HG02798 (cell line): ENCODE data around the gene ZNF219.
"Not testable (repeated sequence)": the region's sequence is repeated elsewhere in the genome, so short reads cannot be mapped to it uniquely, and the experiment has no call there.

Experiments used
- ATAC-seq: cut with Tn5 transposase; IDR thresholded peaks from one replicate; pipeline ENCODE4 v1.9.1; 2021; ENCODE audit warnings: mild to moderate bottlenecking; ENCODE audit not compliant: unreplicated experiment, poor library complexity

Gene ZNF219

DNA sequence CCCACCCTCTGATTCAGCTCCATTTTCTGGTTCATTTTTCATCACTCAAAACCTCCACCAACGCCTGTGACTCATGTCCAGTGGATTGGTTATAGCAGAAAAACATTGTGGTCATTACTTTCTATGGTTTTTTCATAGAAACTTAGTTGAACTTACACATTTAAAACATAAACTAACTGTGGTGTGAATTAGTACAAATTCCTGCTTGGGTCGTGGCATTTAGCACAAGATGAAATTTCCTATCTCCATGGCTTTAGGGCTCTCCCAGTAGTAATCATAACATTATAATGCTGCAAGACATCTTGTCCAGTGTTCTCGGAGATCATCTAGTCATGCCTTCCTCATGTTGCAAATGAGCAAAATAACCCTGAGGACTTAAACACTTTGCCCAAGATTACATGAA lies 49.2 kb downstream of the ZNF219 start:
- no peak for ATAC-seq

DNA sequence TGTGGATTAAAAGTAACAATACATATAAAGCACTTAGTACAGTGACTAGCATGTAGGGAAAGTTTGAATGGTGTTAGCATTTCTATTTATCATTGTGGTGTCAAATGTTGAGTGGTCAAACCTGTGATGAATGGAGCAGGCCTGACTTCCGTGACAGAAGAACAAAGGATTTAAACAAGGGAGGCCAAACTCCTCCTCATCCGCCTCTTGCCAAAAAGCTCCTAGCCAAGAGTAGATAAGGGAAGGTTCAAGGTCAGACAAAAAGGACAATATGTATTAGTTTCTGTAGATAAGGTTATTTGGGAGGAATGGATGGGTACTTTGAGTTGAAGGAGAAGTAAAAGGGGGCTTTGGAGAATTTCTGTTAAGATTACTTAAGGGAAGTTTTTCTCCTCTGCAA lies 49.8 kb downstream of the ZNF219 start:
- ATAC-seq: no peak

DNA sequence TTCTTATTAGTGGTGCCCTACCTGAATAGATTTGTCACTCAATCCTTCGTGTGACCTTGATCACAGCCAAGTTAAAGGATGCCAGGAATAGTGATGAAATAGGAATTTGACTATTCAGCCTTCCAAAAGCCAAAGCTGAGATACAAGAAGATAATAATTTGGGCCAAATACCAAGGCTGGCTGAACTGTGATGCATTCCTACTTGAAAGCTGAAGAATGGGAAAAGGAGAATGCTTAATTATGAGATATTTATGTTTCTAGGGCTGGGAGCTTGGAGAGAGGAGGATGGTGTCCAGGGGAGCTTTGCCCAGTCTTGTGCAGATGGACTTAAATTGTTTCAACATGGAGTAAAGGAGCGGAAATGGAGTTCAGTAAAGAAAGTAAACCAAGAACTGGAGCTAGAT lies 51.1 kb downstream of the ZNF219 start:
- no peak for ATAC-seq

DNA sequence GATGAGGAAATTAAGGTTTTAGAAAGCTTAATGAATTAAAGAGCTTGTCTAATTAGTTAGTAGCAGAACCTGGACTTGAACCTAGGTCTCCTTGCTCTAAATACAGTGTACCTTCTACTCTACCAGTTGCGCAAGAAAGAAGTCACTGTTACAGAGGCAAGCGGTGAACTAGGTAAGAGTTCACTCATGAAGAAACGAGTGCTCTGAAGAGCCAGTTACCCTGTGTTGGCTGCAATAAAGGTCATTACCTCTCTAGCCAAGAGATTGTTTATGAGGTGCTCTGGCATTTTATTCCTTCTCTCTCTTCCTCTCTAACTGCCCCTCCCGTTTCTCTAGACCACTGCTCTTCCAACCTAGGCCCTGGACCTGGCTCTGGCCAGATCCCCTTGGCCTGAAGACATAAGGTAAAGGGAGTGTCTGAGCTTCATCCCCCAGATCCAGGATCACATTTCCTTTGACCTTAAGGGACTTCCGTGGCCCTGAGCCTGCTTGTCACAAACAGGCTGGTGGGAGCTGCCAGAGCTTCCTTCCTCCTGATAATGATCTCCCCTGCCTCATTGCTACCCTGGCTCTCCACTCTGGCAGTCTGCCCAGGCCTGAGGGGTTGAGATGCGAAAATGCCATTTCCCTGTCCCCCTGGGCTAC lies 54.4 kb downstream of the ZNF219 start:
- ATAC-seq: no peak

DNA sequence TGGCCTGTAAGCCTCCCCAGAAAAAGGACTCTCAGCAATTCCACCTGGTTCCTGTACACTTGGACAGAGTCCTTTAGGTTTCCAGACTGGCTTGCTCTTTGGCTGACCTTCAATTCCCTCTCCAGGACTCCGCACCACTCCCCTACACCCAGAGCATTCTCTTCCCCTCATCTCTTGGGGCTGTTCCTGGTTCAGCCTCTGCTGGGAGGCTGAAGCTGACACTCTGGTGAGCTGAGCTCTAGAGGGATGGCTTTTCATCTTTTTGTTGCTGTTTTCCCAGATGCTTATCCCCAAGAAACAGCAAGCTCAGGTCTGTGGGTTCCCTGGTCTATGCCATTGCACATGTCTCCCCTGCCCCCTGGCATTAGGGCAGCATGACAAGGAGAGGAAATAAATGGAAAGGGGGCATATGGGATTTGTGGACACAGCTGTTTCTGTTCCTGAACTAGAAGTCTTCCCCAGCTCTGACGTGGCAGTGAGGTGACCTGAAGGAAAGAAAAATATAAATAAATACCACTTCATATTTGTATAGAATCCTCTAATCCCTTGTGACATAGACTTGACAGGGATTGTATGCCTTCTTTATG lies 55.0 kb downstream of the ZNF219 start:
- no peak for ATAC-seq

DNA sequence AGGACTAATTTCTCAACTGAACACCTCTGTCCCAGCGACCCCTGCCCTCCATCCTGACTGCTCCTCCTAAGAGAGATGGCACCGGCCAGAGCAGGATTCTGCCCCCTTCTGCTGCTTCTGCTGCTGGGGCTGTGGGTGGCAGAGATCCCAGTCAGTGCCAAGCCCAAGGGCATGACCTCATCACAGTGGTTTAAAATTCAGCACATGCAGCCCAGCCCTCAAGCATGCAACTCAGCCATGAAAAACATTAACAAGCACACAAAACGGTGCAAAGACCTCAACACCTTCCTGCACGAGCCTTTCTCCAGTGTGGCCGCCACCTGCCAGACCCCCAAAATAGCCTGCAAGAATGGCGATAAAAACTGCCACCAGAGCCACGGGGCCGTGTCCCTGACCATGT lies 55.5 kb downstream of the ZNF219 start:
- ATAC-seq: no peak

DNA sequence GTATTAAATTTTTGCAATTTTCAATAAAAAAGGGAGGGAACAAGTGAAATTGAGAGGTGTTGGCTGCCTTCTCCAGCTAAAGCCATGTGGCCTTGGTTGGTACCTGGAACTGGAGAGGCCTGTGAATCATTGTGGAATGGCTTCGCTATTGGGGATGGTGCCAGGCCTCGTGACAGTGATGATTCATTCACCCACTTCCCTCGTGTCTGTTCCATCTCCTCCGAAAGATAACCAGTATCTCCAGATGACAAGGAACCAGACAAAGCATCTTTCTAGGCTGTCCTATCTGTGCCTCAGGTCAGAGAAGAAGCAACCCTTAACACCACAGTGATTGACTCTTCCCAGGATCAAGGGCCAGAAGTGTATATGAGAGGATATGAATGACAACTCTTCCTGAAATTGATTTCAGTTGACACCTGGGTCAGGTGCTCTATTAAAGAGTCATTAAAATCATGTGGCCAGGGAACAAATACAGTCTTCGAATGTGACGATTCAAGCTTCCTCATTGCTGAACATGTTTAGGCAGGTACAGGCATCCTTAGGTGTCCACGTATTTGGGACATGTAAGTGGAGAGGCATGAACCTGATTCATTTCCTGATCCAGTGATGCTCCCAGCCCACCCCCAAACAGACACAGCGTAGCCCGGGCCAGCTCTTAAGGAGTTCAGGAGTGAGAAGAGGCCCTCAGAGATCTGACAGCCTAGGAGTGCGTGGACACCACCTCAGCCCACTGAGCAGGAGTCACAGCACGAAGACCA lies 56.6 kb downstream of the ZNF219 start, which contains the start of gene RNASE7:
Gene RNASE7, plus strand, starts transcription at position 687 of the 758 bp plus-strand sequence. CDS start 631 bp downstream, outside the sequence.
- ATAC-seq: no peak

DNA sequence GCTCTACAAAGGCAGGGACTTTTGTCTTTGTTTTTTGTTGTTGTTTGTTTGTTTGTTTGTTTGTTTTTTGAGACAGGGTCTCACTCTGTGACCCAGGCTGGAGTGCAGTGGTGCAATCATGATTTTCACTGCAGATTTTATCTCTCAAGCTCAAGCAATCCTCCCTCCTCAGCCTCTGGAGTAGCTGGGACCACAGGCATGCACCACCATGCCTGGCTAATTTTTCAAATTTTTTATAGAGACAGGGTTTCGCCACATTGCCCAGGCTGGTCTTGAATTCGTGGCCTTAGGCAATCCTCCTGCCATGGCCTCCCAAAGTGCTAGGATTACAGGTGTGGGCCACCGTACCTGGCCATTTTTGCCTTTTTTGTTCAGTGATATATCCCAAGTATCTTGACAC lies 57.5 kb downstream of the ZNF219 start:
- ATAC-seq: not testable (repeated sequence)

DNA sequence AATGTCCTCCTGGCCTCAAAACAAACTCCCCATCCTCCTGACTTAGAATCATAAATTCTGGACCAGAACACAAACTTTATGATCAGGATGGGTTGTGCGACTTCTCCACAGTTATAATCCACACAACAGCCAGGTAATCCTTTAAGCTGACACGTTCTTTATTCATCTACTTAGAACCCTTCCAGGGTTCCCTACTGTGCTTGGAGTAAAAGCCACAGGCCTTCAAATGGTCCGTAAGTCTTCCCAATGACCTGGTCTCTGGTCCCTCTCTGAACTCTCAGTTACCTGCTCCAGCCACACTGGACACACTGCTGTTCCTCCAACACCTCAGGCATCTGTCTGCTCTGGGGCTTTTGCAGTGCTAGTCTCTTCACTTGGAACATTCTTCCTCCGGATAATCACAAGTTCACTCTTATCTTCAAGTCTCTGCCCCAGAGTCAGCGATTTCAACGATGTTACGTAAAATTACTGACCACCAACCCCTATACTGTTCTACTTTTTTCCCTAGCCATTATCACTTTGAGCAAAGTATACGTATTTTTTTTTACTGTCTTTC lies 58.0 kb downstream of the ZNF219 start:
- no peak for ATAC-seq
